Upper lobe of left lung (tissue), 6 donors: Measurements from ENCODE around the gene COL8A1. TPM values are rescaled to one million over a fixed set of nuclear protein-coding genes. Genes with fewer than 3 reads are reported as not detected.

Experiments
- ATAC-seq, 2 donors: fragments of 200-7000 bp; cut with Tn5 transposase; one replicate each; pipeline ENCODE4 v1.9.1; 2022; ENCODE audit warnings: mild to moderate bottlenecking in 2 of 2, moderate library complexity in 2 of 2; ENCODE audit not compliant: low FRiP score in 2 of 2
- DNase-seq, 2 donors: peaks; one replicate each; pipeline ENCODE4 v3.0.0-alpha.2; 2019 to 2020
- H3K27ac ChIP-seq, 4 donors: fragments of 200-600 bp; sonication (generic); one replicate each; pipeline ENCODE4 v1.5.1; 2016 to 2019
- H3K27me3 ChIP-seq, 4 donors: fragments of 200-600 bp; sonication (generic); one replicate each; pipeline ENCODE4 v1.5.1; 2017 to 2019
- H3K36me3 ChIP-seq, 4 donors: fragments of 200-600 bp; sonication (generic); one replicate each; pipeline ENCODE4 v1.5.1; 2016 to 2019
- H3K4me1 ChIP-seq, 4 donors: fragments of 200-600 bp; sonication (generic); one replicate each; pipeline ENCODE4 v1.5.1; 2018 to 2019
- H3K4me3 ChIP-seq, 4 donors: fragments of 200-600 bp; sonication (generic); one replicate each; pipeline ENCODE4 v1.5.1; 2017 to 2019; ENCODE audit warnings: mild to moderate bottlenecking in 2 of 4, moderate library complexity in 1 of 4
- H3K9me3 ChIP-seq, 4 donors: fragments of 200-600 bp; sonication (generic); one replicate each; pipeline ENCODE4 v1.5.1; 2018 to 2019
- EP300 ChIP-seq, 4 donors: sonication (generic); formaldehyde crosslinking; IDR thresholded peaks; one replicate each; pipeline ENCODE4 v1.5.1; 2017; ENCODE audit warnings: antibody characterized with exemption in 4 of 4, control low read depth in 2 of 4
- POLR2A ChIP-seq, 4 donors: fragments of 450-650 bp; IDR thresholded peaks; one replicate each; pipeline ENCODE4 v1.5.1; 2016 to 2017; ENCODE audit warnings: antibody characterized with exemption in 4 of 4, mild to moderate bottlenecking in 2 of 4
- POLR2AphosphoS5 ChIP-seq, 2 donors: sonication (generic); formaldehyde crosslinking; IDR thresholded peaks; one replicate each; pipeline ENCODE4 v1.5.1; 2017; ENCODE audit warnings: antibody characterized with exemption in 2 of 2
- WGBS, 2 donors: methylation state at CpG; one replicate each; pipeline ENCODE4 v1.1.5; 2017 to 2018; 5-methylcytosine and 5-hydroxymethylcytosine counted together
- total RNA-seq, 6 donors: library from RNA; depleted of rRNA in 4 of 6; stranded (reverse); fragments of >200 nt in 4 of 6; gene quantifications; one replicate each; pipeline versions ENCODE4 v1.1.0 to v1.2.1, GENCODE V29; 2016 to 2021
- TF ChIP-seq, protein P1 (sequence below), 6 experiments: fragments of 450-650 bp in 4 of 6; fragments of 200-600 bp in 2 of 6; sonication (generic) in 2 of 6; IDR thresholded peaks; one replicate each; pipeline ENCODE4 v1.5.1; 2016 to 2019; ENCODE audit warnings: antibody characterized with exemption in 6 of 6
- donor health status: DM: no; HTN: no; CAD: no; lungs with moderate emphysema.
- donor health status: DM: no; HTN: yes; CAD: no; lungs with severe emphysema.

Gene COL8A1
- total RNA-seq, 6 donors from 2014 or later: 22.0 to 209 (median 115) TPM

- Histone ChIP-seq H3K9me3 (no peaks in the 10 kb centered on the region), H3K36me3 (no peaks in the 10 kb centered on the region), H3K4me3 (no peak overlapping the region), H3K4me1 (peaks cover 0 to 2% (median 0%) of the 10 kb centered on the region in 4 donors), H3K27me3 (no peaks in the 10 kb centered on the region), H3K27ac (no peak overlapping the region)
- 91 to 96% methylated on average over 9 of the region's 9 CpGs for WGBS, 2 donors
- no peak for DNase-seq
- TF ChIP-seq POLR2A (IDR thresholded peaks at IDR 0.05) (no peak), EP300 (IDR thresholded peaks at IDR 0.05) (no peak), POLR2AphosphoS5 (IDR thresholded peaks at IDR 0.05) (no peak)
- TF ChIP-seq, protein P1, sequence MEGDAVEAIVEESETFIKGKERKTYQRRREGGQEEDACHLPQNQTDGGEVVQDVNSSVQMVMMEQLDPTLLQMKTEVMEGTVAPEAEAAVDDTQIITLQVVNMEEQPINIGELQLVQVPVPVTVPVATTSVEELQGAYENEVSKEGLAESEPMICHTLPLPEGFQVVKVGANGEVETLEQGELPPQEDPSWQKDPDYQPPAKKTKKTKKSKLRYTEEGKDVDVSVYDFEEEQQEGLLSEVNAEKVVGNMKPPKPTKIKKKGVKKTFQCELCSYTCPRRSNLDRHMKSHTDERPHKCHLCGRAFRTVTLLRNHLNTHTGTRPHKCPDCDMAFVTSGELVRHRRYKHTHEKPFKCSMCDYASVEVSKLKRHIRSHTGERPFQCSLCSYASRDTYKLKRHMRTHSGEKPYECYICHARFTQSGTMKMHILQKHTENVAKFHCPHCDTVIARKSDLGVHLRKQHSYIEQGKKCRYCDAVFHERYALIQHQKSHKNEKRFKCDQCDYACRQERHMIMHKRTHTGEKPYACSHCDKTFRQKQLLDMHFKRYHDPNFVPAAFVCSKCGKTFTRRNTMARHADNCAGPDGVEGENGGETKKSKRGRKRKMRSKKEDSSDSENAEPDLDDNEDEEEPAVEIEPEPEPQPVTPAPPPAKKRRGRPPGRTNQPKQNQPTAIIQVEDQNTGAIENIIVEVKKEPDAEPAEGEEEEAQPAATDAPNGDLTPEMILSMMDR (IDR thresholded peaks at IDR 0.05): no peak
- ATAC-seq: no peak
Observed at GRCh38 chr3:99681976-99682375, 43.6 kb downstream of the COL8A1 start.

DNA sequence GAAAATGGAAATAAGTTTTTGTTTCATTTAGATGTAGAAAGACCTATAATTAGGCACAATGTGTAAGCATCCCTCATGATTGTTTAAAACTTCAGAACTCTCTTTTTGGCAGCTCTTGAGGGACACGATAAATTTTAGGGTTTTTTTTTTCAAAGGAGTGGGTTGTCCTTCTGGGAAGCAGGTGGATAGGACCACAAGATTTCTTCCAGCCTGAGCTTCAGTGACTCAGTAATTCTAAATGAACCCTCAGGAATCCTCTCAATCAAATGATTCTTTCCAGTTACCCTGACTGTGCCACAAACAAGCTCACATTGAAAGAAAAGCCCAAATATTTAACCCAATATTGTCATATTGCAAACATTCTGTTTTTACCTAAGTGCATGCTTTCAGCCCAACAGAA is 45.1 kb downstream of the COL8A1 start:
- Histone ChIP-seq H3K4me1 (peaks cover 0 to 2% (median 0%) of the 10 kb centered on the region in 4 donors), H3K36me3 (no peaks in the 10 kb centered on the region), H3K4me3 (no peak overlapping the region), H3K27me3 (no peaks in the 10 kb centered on the region), H3K27ac (peak overlapping the region in 1 of 4 donors; percentile 27), H3K9me3 (no peaks in the 10 kb centered on the region)
- no peak for TF ChIP-seq POLR2A (IDR thresholded peaks at IDR 0.05)
- TF ChIP-seq, protein P1 (IDR thresholded peaks at IDR 0.05): no peak
- no peak for TF ChIP-seq POLR2AphosphoS5 (IDR thresholded peaks at IDR 0.05)
- no peak for TF ChIP-seq EP300 (IDR thresholded peaks at IDR 0.05)
- no peak for DNase-seq
- peak in 1 of 2 donors; percentile 24 for ATAC-seq
- WGBS, 2 donors: 24 to 31% methylated on average over 1 of the region's 1 CpG

DNA sequence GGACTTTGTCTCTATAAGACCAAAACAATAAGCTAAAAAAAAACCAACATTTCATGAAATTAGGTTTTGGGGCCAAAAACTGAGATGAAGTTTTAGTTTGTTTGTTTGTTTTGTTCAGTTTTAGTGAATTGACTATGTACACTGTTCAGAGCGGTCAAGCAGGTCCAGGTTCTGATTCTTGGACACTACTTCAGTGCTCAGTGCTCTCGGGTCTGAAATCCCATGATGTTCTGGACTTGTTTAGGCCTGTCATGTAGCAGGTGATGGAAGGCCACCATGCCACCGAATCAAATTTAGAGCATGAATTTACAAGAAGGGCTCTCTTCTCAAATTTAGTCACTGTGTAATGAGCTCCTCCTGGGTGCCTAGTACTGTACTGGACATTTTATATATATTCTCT is 45.5 kb downstream of the COL8A1 start:
- Histone ChIP-seq H3K9me3 (no peaks in the 10 kb centered on the region), H3K4me1 (peaks cover 0 to 2% (median 0%) of the 10 kb centered on the region in 4 donors), H3K27ac (peak overlapping the region in 1 of 4 donors; percentile 27), H3K4me3 (no peak overlapping the region), H3K36me3 (no peaks in the 10 kb centered on the region), H3K27me3 (no peaks in the 10 kb centered on the region)
- ATAC-seq (no peak), DNase-seq (no peak)
- 72 to 85% methylated on average over 3 of the region's 3 CpGs for WGBS, 2 donors
- TF ChIP-seq POLR2A (IDR thresholded peaks at IDR 0.05) (no peak), POLR2AphosphoS5 (IDR thresholded peaks at IDR 0.05) (no peak), EP300 (IDR thresholded peaks at IDR 0.05) (no peak)
- TF ChIP-seq, protein P1 (IDR thresholded peaks at IDR 0.05): no peak

DNA sequence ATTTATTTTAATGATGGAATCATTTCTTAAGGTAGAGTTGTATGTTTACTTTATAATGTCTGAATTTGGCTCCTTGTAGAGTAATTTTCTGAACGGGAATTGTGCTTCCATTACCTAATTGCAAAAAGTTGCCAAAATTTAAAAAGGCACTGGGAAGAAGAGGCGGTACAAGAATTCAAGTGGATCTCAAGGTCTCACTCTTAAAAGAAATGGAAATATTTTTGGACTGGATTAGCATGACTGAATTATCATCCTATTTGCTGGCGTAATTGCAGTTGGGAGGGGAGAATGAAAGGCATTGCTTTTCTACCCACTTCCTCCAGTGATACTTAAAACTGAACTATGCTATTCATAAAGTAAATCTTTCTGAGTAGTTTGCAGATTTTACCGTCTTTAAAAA is 46.2 kb downstream of the COL8A1 start:
- peak in 1 of 2 donors; percentile 81 for ATAC-seq

More for the DNA sequence above, 46.2 kb downstream of the COL8A1 start:
- WGBS, 2 donors: 46 to 53% methylated on average over 4 of the region's 4 CpGs
- Histone ChIP-seq H3K27ac (peak overlapping the region in 1 of 4 donors; percentile 27), H3K9me3 (no peaks in the 10 kb centered on the region), H3K27me3 (no peaks in the 10 kb centered on the region), H3K4me3 (no peak overlapping the region), H3K4me1 (peaks cover 0 to 2% (median 0%) of the 10 kb centered on the region in 4 donors), H3K36me3 (no peaks in the 10 kb centered on the region)
- DNase-seq: no peak
- TF ChIP-seq POLR2AphosphoS5 (IDR thresholded peaks at IDR 0.05) (no peak), POLR2A (IDR thresholded peaks at IDR 0.05) (no peak), EP300 (IDR thresholded peaks at IDR 0.05) (no peak)
- TF ChIP-seq, protein P1 (IDR thresholded peaks at IDR 0.05): no peak
